ENCODE data around the gene CAPN8.

- TF ChIP-seq CTCF (IDR thresholded peaks at IDR 0.05) = no peak
- TF ChIP-seq POLR2A (IDR thresholded peaks at IDR 0.05) = no peak
- TF ChIP-seq POLR2AphosphoS5 (IDR thresholded peaks at IDR 0.05; ENCODE audit: insufficient read depth in 1 of 2, low read depth in 1 of 2) = no peak
Measured at GRCh38 chr1:223616586-223616985, 48.9 kb downstream of the CAPN8 start.
